ENCODE measurements around the gene SYNRG. TPM values are rescaled to one million over a fixed set of nuclear protein-coding genes. Genes with fewer than 3 reads are reported as not detected.

The SYNRG gene
- total and polyA plus RNA-seq, 2 of the 13 experiments (the other 11 are each of a cell fraction or from before 2014, with no cell fraction given), result 7.3 to 8.7 TPM

GRCh38 chr17:37543637-37544052 is 65.6 kb downstream of the SYNRG start:
- H3K9ac ChIP-seq (ENCODE audit: insufficient read depth, low read depth, low read length), result no peak overlapping the region
- H4K20me1 ChIP-seq (ENCODE audit: insufficient read depth, low read length), result no peaks in the 10 kb centered on the region
- no peak overlapping the region for H3K27ac ChIP-seq (ENCODE audit: extremely low read length, insufficient read depth, low read length)
- no peaks in the 10 kb centered on the region for H3K4me1 ChIP-seq (ENCODE audit: insufficient read depth, low read length)
- no peaks in the 10 kb centered on the region for H3K9me3 ChIP-seq (ENCODE audit: low read length)
- no peak overlapping the region for H3K4me2 ChIP-seq (ENCODE audit: low read depth, low read length)
- no peak overlapping the region for H2AFZ ChIP-seq (ENCODE audit: low read length)
- in situ Hi-C loops (cut with HindIII; ENCODE audit: extremely low pct_ligation_motif_present, low pct_unique_long_range_greater_than_20kb) (no loop called here), intact Hi-C loops (cut with micrococcal nuclease; ENCODE audit: unreplicated experiment) (no loop called here)
- no peaks in the 10 kb centered on the region; a peak in 1 of 5 replicates for H3K27me3 ChIP-seq (ENCODE audit: control insufficient read depth in 1 of 2, insufficient read depth in 2 of 2, low read length in 2 of 2)
- DNase-seq (ENCODE audit: low spot score), result no peak
- no TSS peak for BruUV-seq (replicated peaks)
- no peak for FAIRE-seq
- no peak for ATAC-seq
- no peaks in the 10 kb centered on the region for H3K79me2 ChIP-seq (ENCODE audit: insufficient read depth, low read length)
- ChIA-PET POLR2A (no interaction called here), CTCF (ENCODE audit: low intra/inter-chr PET ratio, low total read pairs) (no interaction called here)
- TF ChIP-seq MTA3 (CRISPR knock-in tag; IDR thresholded peaks at IDR 0.05) (no peak), ZNF75D (CRISPR knock-in tag; IDR thresholded peaks at IDR 0.05; ENCODE audit: borderline replicate concordance) (no peak), NFKB2 (CRISPR knock-in tag; IDR thresholded peaks at IDR 0.05; ENCODE audit: borderline replicate concordance) (no peak), ISL2 (CRISPR knock-in tag; IDR thresholded peaks at IDR 0.05) (no peak), CSRNP2 (CRISPR knock-in tag; conservative IDR thresholded peaks at IDR 0.05; ENCODE audit: low read depth) (no peak), ZBTB10 (CRISPR knock-in tag; IDR thresholded peaks at IDR 0.05; ENCODE audit: borderline replicate concordance) (no peak), PRDM15 (CRISPR knock-in tag; IDR thresholded peaks at IDR 0.05) (no peak), KLF16 (CRISPR knock-in tag; IDR thresholded peaks at IDR 0.05) (no peak), MAFF (IDR thresholded peaks at IDR 0.05; ENCODE audit: low read depth, low read length) (peak; percentile 81), REXO4 (CRISPR knock-in tag; IDR thresholded peaks at IDR 0.05; ENCODE audit: borderline replicate concordance) (no peak), ZNF335 (CRISPR knock-in tag; IDR thresholded peaks at IDR 0.05) (no peak), HNF1B (CRISPR knock-in tag; IDR thresholded peaks at IDR 0.05) (no peak), RELA (CRISPR knock-in tag; IDR thresholded peaks at IDR 0.05) (no peak), MAFK (conservative IDR thresholded peaks at IDR 0.05 in 1 of 2, IDR thresholded peaks at IDR 0.05 in 1 of 2; ENCODE audit: low read length in 2 of 2) (peak in 1 of 2 experiments; percentile 81; a peak in 3 of 4 replicates)
- no peak overlapping the region for H3K4me3 ChIP-seq (replicated peaks in 1 of 3; ENCODE audit: insufficient read depth in 1 of 3, low read depth in 2 of 3, low read length in 3 of 3)
- peaks cover 12 to 49% of the 10 kb centered on the region in 2 experiments for H3K36me3 ChIP-seq (replicated peaks in 1 of 2; ENCODE audit: control insufficient read depth in 1 of 2, insufficient read depth in 2 of 2, low read length in 2 of 2)
- WGBS (ENCODE audit: low lambda C conversion rate), result 92% methylated on average over 2 of the region's 2 CpGs

Data from HepG2 (cell line).